ENCODE data around the gene RELL2. TPM values are rescaled to one million over a fixed set of nuclear protein-coding genes. Genes with fewer than 3 reads are reported as not detected.

RELL2 gene, protein sequence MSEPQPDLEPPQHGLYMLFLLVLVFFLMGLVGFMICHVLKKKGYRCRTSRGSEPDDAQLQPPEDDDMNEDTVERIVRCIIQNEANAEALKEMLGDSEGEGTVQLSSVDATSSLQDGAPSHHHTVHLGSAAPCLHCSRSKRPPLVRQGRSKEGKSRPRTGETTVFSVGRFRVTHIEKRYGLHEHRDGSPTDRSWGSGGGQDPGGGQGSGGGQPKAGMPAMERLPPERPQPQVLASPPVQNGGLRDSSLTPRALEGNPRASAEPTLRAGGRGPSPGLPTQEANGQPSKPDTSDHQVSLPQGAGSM
- total RNA-seq: 2.3 and 3.5 TPM in 2 replicates

DNA sequence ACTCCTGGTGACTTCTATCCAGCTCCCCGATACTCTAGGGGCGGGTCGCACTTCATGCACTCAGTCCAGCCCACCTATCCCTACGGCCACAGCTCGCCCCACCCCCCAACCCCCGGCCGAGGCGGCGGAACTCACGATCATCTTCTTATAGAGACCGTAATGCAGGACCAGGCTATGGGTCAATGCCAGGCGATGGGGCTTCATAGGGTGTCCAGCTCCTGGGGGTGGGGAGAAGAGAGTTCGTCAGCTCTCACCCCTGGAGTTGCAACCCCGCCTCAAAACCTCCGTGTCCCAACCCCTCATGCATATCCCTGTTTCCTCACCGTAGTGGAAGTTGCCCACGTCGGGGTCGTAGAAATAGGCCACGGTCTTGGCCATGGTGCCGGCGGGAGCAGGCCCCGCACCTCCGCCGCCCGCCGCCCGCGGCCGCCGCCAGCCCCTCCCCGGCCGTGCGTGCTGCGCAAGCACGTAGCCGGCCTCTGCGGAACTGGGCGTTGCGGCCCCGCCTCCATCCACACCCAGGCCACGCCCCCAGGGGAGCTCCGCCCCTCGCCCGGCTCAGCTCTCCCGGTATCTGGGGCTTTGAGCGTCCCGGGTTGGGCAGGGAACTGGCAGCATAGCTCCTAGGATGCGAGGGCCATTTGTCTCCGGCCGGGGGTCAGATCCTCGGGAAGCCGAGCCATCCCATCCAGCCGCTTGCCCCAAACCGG lies at the start of gene RELL2, which contains the start of gene HDAC3:
RELL2 (plus strand) TSS at position 585 of the 710 bp plus-strand sequence. CDS start 1,229 bp downstream, outside the sequence.
HDAC3 (minus strand) TSS at position 437 of the 710 bp plus-strand sequence; CDS start at position 378, 59 bp downstream.

DNA sequence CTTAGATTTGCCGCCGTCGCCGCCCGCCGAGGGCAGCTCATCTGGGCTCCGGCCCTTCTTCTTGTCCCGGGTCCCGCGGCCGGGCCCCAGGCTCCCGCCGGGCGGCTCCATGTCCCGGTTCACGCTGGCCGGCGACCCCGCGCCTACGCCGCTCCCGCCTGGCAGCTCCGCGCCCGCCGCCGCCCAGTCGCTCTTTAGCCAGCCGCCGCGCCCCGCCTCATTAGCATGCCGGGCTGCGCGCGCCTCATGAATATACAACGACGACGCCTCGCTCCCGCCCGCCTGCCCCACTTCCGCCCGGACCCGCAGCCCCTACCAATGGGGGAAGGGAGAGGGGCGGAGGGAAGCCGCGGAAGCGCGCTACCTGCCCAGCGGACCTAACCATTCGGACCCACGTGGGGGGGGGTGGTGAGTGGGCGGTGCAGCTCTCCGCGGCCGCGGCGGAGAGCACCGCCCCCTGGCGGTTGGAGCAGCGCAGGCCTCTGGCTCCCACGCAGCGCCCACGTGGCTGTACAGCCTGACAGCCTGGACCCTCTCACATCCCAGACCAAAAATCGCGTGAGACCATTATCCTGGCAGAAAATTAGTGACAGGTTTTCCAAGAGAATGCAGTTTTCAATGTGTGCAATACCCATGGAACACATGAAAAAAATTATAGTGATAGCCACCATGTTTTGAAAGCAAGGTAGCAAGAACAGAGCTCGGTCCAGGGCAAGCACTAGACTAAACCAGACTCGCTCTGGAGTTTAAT lies 17.8 kb upstream of the RELL2 start, which contains the start of gene DIAPH1:
DIAPH1 (minus strand) TSS at position 197 of the 751 bp plus-strand sequence; CDS start at position 111, 86 bp downstream.

DNA sequence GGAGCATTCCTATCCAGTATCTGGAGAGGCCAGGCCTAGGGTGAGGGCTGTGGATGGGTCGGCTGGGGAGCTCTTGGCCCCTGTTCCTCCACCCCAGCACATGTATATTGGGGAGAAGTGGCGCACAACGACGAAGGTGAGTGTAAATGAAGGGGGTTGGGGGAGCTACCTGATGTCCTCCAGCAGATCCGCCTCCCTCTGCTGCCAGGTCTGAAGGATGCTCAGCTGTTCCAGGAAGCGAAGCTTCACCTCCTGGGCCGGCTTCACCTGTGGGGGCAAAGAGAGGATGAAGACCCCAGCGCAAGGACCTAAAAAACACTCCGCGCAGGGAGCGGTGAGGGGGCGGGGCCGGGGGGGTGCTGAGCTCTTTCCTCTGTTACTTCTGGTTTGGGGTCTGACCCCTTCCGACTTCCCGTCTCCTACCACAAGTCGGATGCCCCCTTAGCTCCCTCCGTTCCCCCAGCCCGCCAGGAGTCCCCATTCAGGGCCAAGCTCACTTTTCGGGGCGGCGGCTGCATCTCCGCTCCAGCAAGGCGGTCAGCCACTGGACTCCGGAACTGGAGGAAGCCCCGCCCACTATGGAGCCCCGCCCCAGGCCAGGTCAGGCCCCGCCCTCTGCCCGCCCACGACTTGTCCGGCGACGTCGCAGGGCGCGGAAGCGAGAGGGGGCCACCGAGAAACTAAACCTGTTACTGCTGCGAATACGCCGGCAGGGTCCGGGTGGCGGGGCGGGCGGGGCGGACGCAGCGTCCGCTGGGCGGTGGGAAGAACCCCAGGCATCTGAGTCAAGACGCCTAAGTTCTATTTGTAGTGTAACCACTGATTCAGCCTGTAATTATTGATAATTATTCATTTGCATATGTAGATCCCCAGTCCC lies 14.3 kb downstream of the RELL2 start, which contains the start of gene FCHSD1:
FCHSD1 (minus strand) TSS at position 568 of the 877 bp plus-strand sequence; CDS start at position 518, 50 bp downstream.

DNA sequence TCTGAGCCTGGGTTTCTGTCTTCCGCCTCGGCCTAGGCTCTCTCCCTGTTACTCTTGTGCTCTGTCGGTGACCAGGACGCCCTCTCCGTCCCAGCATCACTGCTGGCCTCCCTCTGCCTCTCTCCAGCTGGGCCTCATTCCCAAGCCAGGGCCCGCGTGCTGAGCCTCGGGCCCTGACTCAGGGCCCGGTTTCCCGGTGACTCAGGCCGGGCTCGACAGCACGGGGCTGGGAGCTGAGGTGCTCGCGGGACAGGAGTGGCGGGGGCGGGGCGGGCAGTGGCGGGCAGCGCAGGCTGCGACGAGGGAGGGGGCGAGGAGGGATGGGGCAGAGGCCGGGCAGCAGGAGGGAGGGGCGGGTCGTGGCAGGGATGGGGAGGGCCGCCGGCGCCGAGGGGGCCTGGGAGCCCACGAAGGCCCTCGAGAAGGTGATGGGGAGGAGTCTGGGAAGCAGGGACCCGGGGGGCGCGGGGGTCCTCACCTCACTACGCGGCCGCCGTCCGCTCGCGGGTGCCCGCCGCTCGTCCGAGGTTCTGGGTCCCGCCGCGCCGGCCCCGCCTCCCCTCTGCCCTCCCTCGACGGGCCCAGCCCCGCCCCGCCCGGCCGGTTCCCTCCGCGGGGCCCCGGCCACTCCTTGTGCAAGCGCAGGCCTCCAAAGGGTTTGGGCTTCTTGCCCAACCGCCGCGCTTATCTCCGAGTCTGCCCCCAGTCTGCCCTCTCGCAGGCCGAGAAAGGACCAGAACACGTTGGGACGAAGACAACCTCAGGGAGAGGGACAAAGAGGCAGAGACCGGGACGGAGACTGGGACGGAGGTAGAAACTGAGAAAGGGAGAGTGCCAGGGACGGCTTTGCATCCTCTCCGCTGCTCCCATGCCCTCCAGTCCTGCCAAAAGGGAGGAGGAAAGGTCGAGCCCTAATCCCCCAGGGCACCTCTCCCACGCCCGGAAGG lies 45.2 kb downstream of the RELL2 start, which contains the start of gene ARAP3:
ARAP3 (minus strand) TSS at position 536 of the 947 bp plus-strand sequence. CDS start 1,744 bp downstream, outside the sequence.

Other genes starting within 250 kb of the RELL2 start
- gene PCDHGB4, start 249.3 kb upstream of the RELL2 start, total RNA-seq: 26.1 and 54.1 TPM in 2 replicates
- gene PCDHGA8, start 244.4 kb upstream of the RELL2 start, total RNA-seq: 4.0 and 4.3 TPM in 2 replicates
- 34.3 and 47.0 TPM in 2 replicates for gene PCDHGB5, start 239.1 kb upstream of the RELL2 start, total RNA-seq
- gene PCDHGA9, start 234.2 kb upstream of the RELL2 start, total RNA-seq: 5.2 and 5.5 TPM in 2 replicates
- 3.9 and 4.8 TPM in 2 replicates for gene PCDHGB6, start 229.0 kb upstream of the RELL2 start, total RNA-seq
- gene PCDHGA10, start 224.0 kb upstream of the RELL2 start, total RNA-seq: 8.3 and 9.4 TPM in 2 replicates
- gene PCDHGB7, start 219.3 kb upstream of the RELL2 start, total RNA-seq: 13.8 and 14.7 TPM in 2 replicates
- gene PCDHGA11, start 215.9 kb upstream of the RELL2 start, total RNA-seq: 20.6 and 27.7 TPM in 2 replicates
- 40.2 and 46.0 TPM in 2 replicates for gene PCDHGA12, start 206.5 kb upstream of the RELL2 start, total RNA-seq
- 77.2 and 94.3 TPM in 2 replicates for gene PCDHGC3, start 161.0 kb upstream of the RELL2 start, total RNA-seq
- 3.5 and 4.2 TPM in 2 replicates for gene PCDHGC4, start 152.0 kb upstream of the RELL2 start, total RNA-seq
- 4.6 and 7.3 TPM in 2 replicates for gene PCDHGC5, start 147.9 kb upstream of the RELL2 start, total RNA-seq
- 32.1 and 43.1 TPM in 2 replicates for gene DIAPH1, start 18.0 kb upstream of the RELL2 start, total RNA-seq
- 53.8 and 57.5 TPM in 2 replicates for gene HDAC3, start 148 bp upstream of the RELL2 start, total RNA-seq
- gene FCHSD1, start 14.4 kb downstream of the RELL2 start, total RNA-seq: 28.0 and 30.6 TPM in 2 replicates
- 4.8 and 11.8 TPM in 2 replicates for gene ARAP3, start 45.2 kb downstream of the RELL2 start, total RNA-seq
- 4.7 and 6.3 TPM in 2 replicates for gene PCDH1, start 241.4 kb downstream of the RELL2 start, total RNA-seq